HG03354 (cell line): ENCODE measurements around the gene SMIM38.

Experiments used
- ATAC-seq: cut with Tn5 transposase; IDR thresholded peaks from one replicate; pipeline ENCODE4 v1.9.1; 2021; ENCODE audit warnings: mild to moderate bottlenecking; ENCODE audit not compliant: unreplicated experiment, poor library complexity, severe bottlenecking

Gene SMIM38

GRCh38 chr11:69155302-69156234 lies at the start of gene SMIM38:
Gene SMIM38, plus strand, starts transcription at chr11:69155935. Its CDS starts 1,912 bp downstream, at chr11:69157847.
- no peak for ATAC-seq

GRCh38 chr11:69106031-69106811 lies 49.5 kb upstream of the SMIM38 start:
- no peak for ATAC-seq

- no peak for ATAC-seq
These were observed 48.3 kb upstream of the SMIM38 start for GRCh38 chr11:69107413-69107812.

- ATAC-seq = no peak
These were observed 47.7 kb upstream of the SMIM38 start for GRCh38 chr11:69108030-69108429.

- no peak for ATAC-seq
These were observed 47.2 kb upstream of the SMIM38 start for GRCh38 chr11:69108559-69108958.

GRCh38 chr11:69109101-69109500 lies 46.6 kb upstream of the SMIM38 start:
- no peak for ATAC-seq

- ATAC-seq = no peak
These were observed 45.3 kb upstream of the SMIM38 start for GRCh38 chr11:69110451-69110850.

- no peak for ATAC-seq
These were observed 43.9 kb upstream of the SMIM38 start for GRCh38 chr11:69111624-69112542.

- no peak for ATAC-seq
These were observed 42.5 kb upstream of the SMIM38 start for GRCh38 chr11:69113226-69113625.

GRCh38 chr11:69113646-69114340 lies 41.9 kb upstream of the SMIM38 start:
- ATAC-seq = no peak

GRCh38 chr11:69114362-69114761 lies 41.4 kb upstream of the SMIM38 start:
- ATAC-seq = no peak

- no peak for ATAC-seq
These were observed 40.8 kb upstream of the SMIM38 start for GRCh38 chr11:69114811-69115523.

- ATAC-seq = no peak
These were observed 39.9 kb upstream of the SMIM38 start for GRCh38 chr11:69115586-69116560.

GRCh38 chr11:69116671-69117070 lies 39.1 kb upstream of the SMIM38 start:
- ATAC-seq = no peak

- no peak for ATAC-seq
These were observed 36.5 kb upstream of the SMIM38 start for GRCh38 chr11:69119190-69119589.

- ATAC-seq = no peak
These were observed 35.4 kb upstream of the SMIM38 start for GRCh38 chr11:69120096-69120875.

- ATAC-seq = no peak
These were observed 34.7 kb upstream of the SMIM38 start for GRCh38 chr11:69121021-69121420.
